Sciatic nerve (tissue), 2 donors: ENCODE measurements around the gene DCDC1. TPM values are rescaled to one million over a fixed set of nuclear protein-coding genes. Genes with fewer than 3 reads are reported as not detected.

Experiments used
- ATAC-seq: fragments of 200-7000 bp; cut with Tn5 transposase; one replicate; pipeline ENCODE4 v1.9.1; 2020; ENCODE audit warnings: mild to moderate bottlenecking, moderate library complexity
- DNase-seq: peaks from one replicate; pipeline ENCODE4 v3.0.0-alpha.2; 2020; ENCODE audit warnings: low spot score
- intact Hi-C: fragments of 100-400 bp; cut with DNase I; formaldehyde crosslinking; loops from one replicate; pipeline ENCODE4 v1.14.2; 2022
- total RNA-seq: library from RNA; stranded (reverse); fragmentation: NEBNext Ultra II Directional; extraction: Animal tissue kit (Norgen Biotek cat#: 25700); gene quantifications from one replicate; pipeline ENCODE4 v1.2.1, GENCODE V29; 2021
- donor health status: DM: no; HTN: no; CAD: no.
- donor health status: DM: no; HTN: no; CAD: no.

The DCDC1 gene, protein sequence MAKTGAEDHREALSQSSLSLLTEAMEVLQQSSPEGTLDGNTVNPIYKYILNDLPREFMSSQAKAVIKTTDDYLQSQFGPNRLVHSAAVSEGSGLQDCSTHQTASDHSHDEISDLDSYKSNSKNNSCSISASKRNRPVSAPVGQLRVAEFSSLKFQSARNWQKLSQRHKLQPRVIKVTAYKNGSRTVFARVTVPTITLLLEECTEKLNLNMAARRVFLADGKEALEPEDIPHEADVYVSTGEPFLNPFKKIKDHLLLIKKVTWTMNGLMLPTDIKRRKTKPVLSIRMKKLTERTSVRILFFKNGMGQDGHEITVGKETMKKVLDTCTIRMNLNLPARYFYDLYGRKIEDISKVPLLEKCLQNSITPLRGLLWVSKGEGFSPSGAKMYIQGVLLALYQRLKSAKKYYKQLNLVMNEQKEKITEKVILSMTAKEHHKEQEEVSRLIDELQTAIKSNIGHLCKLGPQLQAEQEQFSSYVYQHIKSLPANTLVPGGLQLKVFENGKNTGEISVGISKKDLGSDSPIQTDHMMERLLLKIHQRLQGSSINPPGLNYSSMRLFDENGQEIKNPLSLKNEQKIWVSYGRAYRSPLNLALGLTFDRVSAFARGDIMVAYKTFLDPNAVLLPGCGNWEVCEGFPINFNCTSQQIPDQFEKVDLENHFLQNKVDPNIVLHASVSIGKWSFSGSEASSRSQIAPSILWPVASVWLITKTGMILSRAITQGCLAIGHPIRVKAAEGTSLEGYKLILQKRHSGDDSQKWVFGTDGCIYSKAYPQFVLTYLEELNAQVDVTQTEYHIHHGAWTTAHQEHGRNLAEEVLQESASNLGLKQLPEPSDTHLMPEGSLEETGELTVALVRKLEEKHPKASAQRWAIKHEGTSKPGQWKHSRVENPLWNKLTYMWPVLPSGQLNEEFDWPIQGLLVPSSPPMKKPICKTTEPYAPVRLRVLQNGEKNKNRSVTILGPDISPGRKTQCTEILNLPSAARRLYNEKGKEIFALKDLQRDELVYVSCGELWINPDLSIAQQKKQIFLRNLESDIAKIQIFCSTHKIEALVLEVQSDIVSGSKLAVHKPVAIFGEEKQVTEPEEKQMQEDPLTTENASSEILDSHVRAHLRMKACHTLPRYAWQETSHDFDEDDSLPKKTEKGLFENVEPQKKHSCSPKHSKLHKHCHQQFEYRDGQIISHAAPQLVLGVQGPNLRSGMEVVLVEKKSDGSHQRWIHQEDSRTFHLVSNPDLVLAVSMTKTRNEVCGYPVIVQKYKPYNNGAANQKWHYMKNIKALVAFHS (N-terminal part only)
- total RNA-seq: 1.2 TPM

DNA sequence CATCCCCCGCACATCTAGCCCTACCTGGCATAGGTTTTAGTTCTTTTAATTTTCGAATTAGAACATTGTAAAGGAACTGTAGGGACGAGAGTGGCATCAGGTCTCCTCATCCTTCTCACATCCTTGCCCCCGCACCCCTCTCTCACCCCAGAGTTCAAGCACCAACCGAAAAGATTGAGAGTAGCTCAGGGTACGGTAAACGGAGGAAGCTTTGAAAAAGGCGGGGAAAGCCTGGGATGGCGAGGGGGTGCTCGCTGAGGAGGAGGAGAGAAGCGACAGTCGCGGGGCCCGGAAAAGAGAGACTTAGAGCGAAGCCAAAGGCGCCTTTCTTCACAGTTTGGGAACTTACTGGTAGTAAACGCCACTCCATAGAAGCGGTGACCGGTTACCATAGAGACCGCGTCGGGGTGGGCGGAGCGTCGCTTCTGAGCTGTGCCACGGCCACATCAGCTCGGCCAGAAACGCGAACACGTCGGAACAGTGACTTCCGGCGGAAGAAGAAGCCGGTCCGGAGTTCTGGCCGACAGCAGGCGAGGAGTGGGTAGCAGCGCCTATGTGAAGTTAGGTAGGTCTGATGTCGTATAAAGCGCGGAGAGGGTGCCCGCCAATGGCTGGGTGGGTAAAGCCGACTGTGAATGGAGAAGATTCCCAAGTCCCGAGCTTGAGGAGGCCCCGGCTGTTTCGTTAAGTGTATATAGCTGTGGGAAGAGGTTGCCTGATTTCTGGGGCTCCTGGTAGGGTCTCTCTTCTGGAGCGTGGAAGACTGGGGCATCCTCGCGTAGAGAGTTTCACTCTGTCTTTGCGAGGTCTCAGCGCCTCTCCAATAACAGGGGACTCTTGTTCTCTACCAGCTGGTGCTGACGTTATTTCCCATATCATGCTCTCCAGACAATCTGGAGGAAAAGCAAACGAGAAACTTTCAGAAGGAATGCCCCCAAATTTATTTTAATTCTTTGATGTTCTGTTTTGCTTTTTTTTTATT is at the start of gene DCDC1, which contains the start of gene DNAJC24:
Gene DCDC1, minus strand, starts transcription at position 392 of the 982 bp plus-strand sequence. CDS start 41,459 bp downstream, outside the sequence.
Gene DNAJC24, plus strand, starts transcription at position 513 of the 982 bp plus-strand sequence. CDS start 889 bp downstream, outside the sequence.
- ATAC-seq (peak; percentile 100), DNase-seq (peak; percentile 96)
- intact Hi-C loops: no loop called here

DNA sequence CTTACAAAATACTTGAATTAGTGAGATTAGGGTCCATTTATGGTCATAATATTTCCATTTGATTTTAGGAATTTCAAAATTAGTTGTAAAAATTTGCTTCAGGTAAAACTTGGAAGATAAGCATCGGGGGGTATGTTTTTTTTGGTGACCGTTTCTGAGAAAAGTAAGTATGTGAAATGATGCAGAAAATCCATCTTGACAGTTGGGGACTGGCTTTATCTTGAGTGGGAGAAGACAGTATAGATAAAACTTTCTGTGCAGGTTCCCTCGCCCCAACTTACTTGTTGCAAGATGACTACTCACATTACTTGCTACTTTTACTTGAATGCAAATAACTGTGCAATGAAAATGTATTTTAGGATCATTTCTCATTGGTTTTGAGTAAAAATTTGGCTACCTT is 49.6 kb upstream of the DCDC1 start:
- intact Hi-C loops: no loop called here
- ATAC-seq (no peak), DNase-seq (no peak)

DNA sequence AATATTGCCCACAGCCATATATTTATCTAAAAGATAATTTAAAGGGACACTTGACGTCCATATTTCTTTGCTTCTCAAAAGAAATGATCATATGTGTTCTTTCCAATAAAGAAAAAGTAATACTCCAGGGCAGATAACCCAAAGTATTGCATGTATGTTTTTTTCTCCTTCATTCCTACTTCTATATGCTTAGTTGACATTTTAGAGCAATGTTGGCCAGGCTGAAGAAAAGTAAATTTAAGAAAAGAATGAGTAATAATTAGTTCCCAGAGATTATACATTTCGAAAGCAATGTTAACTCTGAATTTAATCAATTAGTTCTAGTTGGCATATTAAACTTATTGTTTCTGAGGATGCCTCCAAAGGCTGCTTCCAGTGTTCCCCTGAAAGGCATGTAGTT is 48.3 kb upstream of the DCDC1 start:
- no peak for ATAC-seq
- DNase-seq: no peak
- intact Hi-C loops: no loop called here

DNA sequence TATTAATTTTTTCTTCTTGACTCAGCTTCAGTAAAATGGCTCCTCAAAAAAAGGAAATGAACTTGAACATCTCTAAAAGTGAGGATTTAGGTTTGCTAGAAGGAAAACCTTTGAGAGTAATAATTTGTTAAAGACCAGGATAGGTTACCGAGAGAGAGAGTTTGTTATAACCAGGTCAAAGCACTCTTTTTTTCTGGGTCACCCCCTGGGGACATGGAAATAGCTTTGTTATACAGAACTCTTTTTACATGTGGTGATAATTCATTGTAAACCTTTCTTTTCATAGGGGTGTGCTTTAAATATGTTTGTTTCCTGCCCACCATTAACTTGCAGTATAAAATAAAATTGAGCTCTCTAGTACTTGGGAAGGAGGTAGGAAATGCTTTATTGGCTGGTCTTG is 47.8 kb upstream of the DCDC1 start:
- intact Hi-C loops: no loop called here
- DNase-seq (no peak), ATAC-seq (no peak)

DNA sequence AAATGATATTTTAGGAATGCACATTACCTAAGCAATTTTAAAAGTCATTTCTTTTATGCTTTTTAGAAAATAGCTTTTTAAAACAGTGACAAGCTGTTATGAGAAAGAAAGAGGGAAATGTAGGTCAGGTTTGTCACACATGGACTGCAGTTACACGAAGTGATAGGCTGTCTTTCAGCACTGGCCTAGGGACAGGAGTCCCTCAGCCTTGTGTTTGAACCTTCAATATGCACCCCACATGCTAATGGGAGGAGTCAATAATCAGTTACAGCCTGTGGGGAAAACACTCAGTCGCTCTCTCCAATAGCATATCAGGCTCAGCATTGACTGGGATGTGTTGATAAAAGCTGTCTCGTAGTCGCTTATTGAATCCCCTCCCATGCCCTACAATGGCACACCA is 45.9 kb upstream of the DCDC1 start:
- ATAC-seq (no peak), DNase-seq (no peak)
- intact Hi-C loops: no loop called here

DNA sequence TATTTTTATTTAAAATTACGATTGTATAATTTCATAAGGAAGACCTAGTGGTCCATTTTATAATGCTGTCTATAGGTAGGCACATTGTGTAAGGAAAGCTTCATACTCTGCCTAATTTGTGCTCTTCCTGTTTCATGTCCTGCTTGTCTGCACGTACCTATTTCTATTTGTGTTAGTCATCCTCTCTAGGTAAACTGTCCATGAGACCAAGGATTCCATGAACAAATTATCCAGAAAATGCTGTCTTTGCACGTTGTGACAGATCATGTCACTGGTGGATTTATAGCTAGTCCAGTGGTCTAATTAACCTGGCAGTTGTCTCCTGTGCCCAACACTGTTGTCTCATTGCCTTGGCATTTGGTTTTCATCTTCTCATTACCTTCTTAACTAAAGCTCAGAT is 44.8 kb upstream of the DCDC1 start:
- intact Hi-C loops: no loop called here
- ATAC-seq (no peak), DNase-seq (no peak)

DNA sequence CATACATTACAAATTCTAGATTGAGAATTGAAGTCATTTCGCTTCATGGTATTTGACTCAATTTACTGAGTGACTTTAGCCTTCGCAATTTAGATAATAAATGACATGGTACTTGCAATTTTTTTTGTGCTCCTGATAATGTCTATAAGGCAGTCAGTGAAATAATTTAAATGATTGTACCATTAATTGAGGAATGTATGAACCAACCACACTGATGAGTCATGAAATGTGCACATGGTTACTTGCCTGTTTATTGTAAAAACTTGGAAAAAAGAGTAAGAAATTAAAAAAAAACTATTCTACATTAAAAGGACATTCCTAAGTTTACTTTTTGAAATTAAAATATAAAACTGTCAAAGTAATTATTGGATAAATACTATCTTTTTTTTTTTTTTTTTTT is 43.4 kb upstream of the DCDC1 start:
- intact Hi-C loops: no loop called here
- ATAC-seq (no peak), DNase-seq (no peak)

DNA sequence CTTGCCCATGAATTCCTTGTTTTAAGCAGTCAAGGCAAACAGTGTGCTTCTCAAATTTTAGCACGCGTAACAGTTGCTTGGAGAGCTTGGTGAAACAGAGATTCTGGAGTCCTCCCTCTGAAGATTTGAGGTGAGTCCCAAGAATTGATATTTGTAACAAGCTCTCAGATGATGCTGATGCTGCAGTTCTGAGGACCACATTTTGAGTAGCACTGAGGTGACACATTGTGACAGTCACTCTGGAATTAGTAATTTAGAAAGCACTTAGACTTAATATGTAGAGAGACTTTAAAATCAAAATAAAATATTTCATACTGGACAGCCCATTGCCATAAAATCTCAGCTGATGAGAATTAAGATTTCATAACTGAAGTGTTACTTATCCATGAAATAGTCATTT is 38.7 kb upstream of the DCDC1 start:
- DNase-seq (no peak), ATAC-seq (no peak)
- intact Hi-C loops: no loop called here

DNA sequence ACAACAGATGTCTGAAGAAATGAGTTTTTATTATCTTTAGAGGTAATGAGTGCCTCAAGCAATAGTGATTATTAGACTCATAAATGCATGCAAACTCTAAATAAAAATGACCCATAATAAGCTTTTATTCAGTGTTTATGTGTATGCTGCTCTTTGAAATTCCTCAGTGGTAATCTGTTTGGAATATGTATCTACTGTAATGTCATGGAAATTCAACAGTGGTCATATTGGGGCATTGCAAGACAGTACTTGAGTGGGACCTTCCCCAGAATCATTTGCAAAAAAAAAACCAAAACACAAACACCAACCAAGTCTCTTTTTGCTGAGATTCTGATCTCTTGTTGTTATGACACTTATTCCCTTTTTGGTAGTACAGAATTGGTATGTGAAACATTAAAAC is 35.1 kb upstream of the DCDC1 start:
- intact Hi-C loops: no loop called here
- ATAC-seq (no peak), DNase-seq (no peak)

DNA sequence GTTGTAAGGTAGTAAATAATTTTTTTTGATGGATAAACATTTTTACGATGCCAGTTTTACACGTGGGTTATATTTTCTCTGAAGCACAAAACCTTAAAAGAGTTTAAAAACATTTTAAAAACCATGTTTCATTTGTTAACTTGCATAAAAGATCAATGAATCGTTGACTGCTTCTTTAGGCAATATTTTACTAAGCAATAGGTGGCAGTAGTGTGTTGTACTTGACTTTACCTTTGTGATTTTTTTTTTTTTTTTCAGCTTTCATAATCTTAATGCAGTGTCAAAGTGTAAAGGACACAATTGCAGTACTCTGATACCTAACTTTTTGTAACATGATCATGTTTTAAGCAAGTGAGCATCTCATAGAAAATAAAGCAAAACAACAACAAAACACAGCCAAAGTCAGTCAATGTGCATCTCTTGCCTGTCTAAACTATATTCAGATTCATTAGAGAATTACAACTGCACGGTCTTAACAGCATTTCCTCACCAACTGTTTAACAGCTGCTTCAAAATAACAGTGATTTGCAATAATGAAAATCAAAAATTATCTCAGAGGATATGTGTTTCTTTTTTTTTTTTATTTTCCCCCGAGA is 27.8 kb upstream of the DCDC1 start:
- ATAC-seq: no peak
- intact Hi-C loops: no loop called here
- no peak for DNase-seq

DNA sequence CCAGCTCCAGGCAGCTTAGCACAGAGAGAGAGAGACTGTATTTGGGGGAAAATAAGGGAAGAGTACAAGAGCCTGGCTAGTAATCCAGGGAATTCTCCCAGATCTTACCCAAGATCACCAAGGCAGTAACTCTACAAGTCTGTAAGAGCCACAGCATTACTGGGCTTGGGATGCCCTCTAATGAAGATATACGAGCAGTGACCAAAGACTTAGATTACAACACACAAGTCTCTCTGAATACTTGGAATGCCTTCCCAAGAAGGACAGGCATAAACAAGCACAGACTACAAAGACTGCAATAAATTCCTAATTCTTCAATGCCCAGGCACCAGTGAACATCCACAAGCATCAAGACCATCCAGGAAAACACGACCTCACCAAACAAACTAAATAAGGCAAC is 17.8 kb upstream of the DCDC1 start:
- ATAC-seq: no peak
- intact Hi-C loops: no loop called here
- DNase-seq: no peak

DNA sequence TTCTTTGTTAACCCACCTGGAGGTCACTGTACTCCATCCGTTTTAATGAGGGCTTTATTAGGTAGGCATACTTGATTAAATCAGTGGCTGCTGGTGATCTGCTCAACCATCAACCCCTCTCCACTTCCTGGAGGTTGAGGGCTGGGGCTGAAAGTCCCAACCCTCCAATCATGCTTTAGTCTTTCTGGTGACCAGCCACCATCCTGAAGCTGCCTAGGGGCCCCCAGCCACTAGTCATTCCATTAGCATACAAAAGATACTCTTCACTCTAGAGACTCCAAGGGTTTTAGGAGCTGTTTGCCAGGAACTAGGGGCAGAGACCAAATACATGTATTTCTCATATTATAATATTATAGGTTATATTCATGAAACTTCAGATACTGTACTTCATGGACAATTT is 13.6 kb upstream of the DCDC1 start:
- DNase-seq (no peak), ATAC-seq (no peak)
- intact Hi-C loops: no loop called here

DNA sequence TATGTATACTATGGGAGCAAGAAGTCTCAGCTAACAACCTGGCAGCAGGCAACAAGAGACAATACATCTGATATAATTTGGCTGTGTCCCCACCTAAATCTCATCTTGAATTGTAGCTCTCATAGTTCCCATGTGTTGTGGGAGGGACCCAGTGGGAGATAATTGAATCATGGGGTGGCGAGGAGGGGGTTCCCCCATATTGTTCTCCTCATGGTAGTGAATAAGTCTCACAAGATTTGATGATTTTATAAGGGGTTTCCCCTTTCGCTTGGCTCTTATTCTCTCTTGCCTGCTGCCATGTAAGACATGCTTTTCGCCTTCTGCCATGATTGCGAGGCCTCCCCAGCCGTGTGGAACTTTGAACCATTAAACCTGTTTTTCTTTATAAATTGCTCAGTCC is 6.3 kb upstream of the DCDC1 start:
- DNase-seq (no peak), ATAC-seq (no peak)
- intact Hi-C loops: no loop called here

DNA sequence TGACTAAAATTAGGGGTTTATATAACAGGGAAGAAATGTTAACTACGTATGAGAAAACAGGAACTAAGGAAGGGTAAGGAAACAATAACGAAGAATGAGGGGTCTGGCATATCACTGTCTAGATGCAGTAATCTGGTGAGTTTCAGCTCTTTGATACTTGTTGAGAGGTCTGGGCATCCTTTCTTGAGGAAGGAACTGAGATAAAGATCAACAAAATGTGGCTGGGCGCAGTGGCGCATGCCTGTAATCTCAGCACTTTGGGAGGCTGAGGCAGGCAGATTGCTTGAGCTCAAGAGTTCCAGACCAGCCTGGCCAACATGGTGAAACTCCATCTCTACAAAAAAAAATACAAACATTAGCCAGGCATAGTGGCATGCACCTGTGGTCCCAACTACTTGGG is 2.7 kb downstream of the DCDC1 start:
- no peak for DNase-seq
- intact Hi-C loops: no loop called here
- ATAC-seq: no peak

DNA sequence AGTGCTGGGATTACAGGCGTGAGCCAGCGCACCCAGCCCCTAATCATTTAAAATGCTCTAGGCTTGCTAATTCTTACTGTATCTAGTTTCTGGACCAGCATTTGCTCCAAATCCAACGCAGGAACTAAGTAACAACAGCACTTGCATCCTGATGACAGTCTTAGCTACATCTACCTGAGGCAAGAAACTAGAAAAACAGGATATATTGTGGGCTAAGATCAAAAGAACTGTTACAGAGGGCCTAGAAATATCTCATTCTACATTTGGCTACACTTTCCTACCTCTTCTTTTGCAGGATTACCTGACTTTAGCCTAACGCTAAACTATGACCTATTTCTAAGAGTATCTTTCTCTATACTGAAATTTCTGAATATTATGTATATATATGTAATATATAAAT is 7.8 kb downstream of the DCDC1 start:
- DNase-seq (no peak), ATAC-seq (no peak)
- intact Hi-C loops: no loop called here

DNA sequence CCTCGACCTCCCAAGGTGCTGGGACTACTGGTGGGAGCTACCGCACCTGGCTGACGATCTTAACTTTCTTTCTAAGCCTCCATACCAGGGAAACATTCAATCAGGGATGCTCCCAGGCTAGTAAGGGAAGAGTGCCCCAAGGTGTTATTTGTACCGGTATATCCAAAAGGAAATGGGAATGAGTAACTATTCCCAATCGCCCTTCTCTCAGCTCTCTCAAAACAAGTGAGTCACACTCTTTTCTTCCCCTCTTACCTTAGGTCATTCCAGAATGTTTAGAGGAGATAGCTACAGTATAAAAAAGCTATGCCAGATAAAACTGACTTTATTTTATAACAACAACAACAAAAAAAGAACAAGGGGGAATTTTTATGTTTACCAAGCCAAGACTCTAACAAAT is 13.7 kb downstream of the DCDC1 start:
- intact Hi-C loops: no loop called here
- DNase-seq: no peak
- no peak for ATAC-seq

DNA sequence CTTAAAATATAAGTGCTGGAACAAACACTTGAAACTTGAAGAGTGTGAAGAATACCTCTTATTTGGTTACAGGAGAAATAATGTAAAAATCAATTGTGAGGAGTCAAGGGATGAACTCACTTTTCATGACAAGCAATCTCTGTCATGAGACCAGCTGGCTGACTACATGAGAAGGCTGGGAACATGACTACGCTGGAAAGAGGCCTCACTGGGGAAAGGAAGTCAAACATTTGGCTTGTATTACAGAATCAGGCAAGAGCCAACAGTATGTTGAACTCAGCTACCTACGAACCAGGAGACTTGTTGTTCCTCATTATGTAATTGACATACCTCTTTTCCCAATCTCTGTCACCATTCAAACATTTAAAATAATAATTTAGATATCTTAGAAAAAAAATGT is 14.4 kb downstream of the DCDC1 start:
- ATAC-seq: no peak
- intact Hi-C loops: no loop called here

DNA sequence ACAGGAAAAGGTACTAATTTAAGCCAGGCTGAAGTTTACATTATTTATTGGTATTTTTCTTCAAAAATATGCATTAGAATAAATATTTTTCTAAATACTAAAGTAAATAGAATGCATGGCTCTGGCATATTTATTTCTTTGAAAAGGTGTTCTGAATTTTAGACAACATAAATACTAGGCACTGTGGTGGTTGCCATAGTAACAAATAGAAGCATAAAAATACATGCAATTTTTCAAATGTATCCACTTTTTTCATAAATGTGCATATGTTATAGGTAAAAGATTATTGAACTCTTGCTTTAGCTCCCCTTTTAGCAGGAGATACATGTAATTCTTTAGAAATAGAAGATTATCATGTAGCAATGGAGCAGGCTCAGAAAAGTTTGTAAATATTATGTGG is 18.4 kb downstream of the DCDC1 start:
- no peak for ATAC-seq
- intact Hi-C loops: no loop called here
- DNase-seq: no peak

More for the DNA sequence above, 14.4 kb downstream of the DCDC1 start:
- no peak for DNase-seq
